H9 (cell line): ENCODE measurements around the gene ZNF469. TPM values are rescaled to one million over a fixed set of nuclear protein-coding genes. Genes with fewer than 3 reads are reported as not detected.

ENCODE experiments used
- DNase-seq: peaks from one replicate; pipeline ENCODE4 v3.0.0-alpha.2; 2017
- H2AFZ ChIP-seq: one replicate; pipeline ENCODE4 v1.6.1; 2013; ENCODE audit warnings: mild to moderate bottlenecking, low read length, control low read depth, moderate library complexity
- H2AK5ac ChIP-seq: 2 replicates; pipeline ENCODE4 v1.6.1; 2013; ENCODE audit warnings: low read length, control low read depth, mixed read lengths; ENCODE audit not compliant: insufficient read length
- H2BK120ac ChIP-seq: one replicate; pipeline ENCODE4 v1.6.1; 2013; ENCODE audit warnings: low read depth, mild to moderate bottlenecking, low read length, control low read depth, inconsistent platforms; ENCODE audit not compliant: poor library complexity, severe bottlenecking
- H2BK12ac ChIP-seq: 2 replicates; pipeline ENCODE4 v1.6.1; 2013; ENCODE audit warnings: low read length, control low read depth, mixed read lengths, low read depth; ENCODE audit not compliant: insufficient read length
- H2BK15ac ChIP-seq: 2 replicates; pipeline ENCODE4 v1.6.1; 2013; ENCODE audit warnings: low read depth, low read length, control low read depth
- H2BK20ac ChIP-seq: one replicate; pipeline ENCODE4 v1.6.1; 2013; ENCODE audit warnings: low read depth, mild to moderate bottlenecking, low read length, control low read depth, inconsistent platforms; ENCODE audit not compliant: poor library complexity, severe bottlenecking
- H2BK5ac ChIP-seq: 2 replicates; pipeline ENCODE4 v1.6.1; 2013; ENCODE audit warnings: low read length, control low read depth, mixed read lengths; ENCODE audit not compliant: insufficient read length
- H3K14ac ChIP-seq: 2 replicates; pipeline ENCODE4 v1.6.1; 2013; ENCODE audit warnings: low read length, control low read depth; ENCODE audit not compliant: insufficient read depth
- H3K18ac ChIP-seq: 2 replicates; pipeline ENCODE4 v1.6.1; 2013; ENCODE audit warnings: low read depth, mild to moderate bottlenecking, mixed read lengths, low read length, control low read depth; ENCODE audit not compliant: insufficient read length
- H3K23ac ChIP-seq: 2 replicates; pipeline ENCODE4 v1.6.1; 2013; ENCODE audit warnings: low read length, control low read depth, mixed read lengths, low read depth; ENCODE audit not compliant: insufficient read length
- H3K23me2 ChIP-seq: 2 replicates; pipeline ENCODE4 v1.6.1; 2013; ENCODE audit warnings: low read depth, mild to moderate bottlenecking, mixed read lengths, low read length, control low read depth; ENCODE audit not compliant: insufficient read length, poor library complexity, severe bottlenecking
- H3K27ac ChIP-seq: 2 replicates; pipeline ENCODE4 v1.5.1; 2013; ENCODE audit warnings: low read length, control low read depth, mixed read lengths, low read depth; ENCODE audit not compliant: insufficient read length
- H3K27me3 ChIP-seq: 2 replicates; pipeline ENCODE4 v1.6.1; 2013; ENCODE audit warnings: low read length, control low read depth, inconsistent platforms; ENCODE audit not compliant: insufficient read depth
- H3K4ac ChIP-seq: 2 replicates; pipeline ENCODE4 v1.6.1; 2013; ENCODE audit warnings: low read depth, mild to moderate bottlenecking, control low read depth, inconsistent platforms, low read length, moderate library complexity
- H3K4me1 ChIP-seq: 2 replicates; pipeline ENCODE4 v1.6.1; 2013; ENCODE audit warnings: low read length, control low read depth, inconsistent platforms; ENCODE audit not compliant: insufficient read depth
- H3K4me2 ChIP-seq: 2 replicates; pipeline ENCODE4 v1.6.1; 2013; ENCODE audit warnings: low read length, control low read depth, mixed read lengths; ENCODE audit not compliant: insufficient read length, insufficient read depth
- H3K56ac ChIP-seq: 2 replicates; pipeline ENCODE4 v1.6.1; 2013; ENCODE audit warnings: low read depth, mild to moderate bottlenecking, mixed read lengths, low read length, control low read depth; ENCODE audit not compliant: insufficient read length
- H3K79me1 ChIP-seq: 2 replicates; pipeline ENCODE4 v1.6.1; 2013; ENCODE audit warnings: low read depth, mild to moderate bottlenecking, moderate library complexity, low read length, control low read depth, inconsistent platforms; ENCODE audit not compliant: insufficient read depth, poor library complexity, severe bottlenecking
- H3K79me2 ChIP-seq: 2 replicates; pipeline ENCODE4 v1.6.1; 2013; ENCODE audit warnings: low read length, control low read depth, inconsistent platforms; ENCODE audit not compliant: insufficient read depth
- H3K9ac ChIP-seq: 2 replicates; pipeline ENCODE4 v1.6.1; 2013; ENCODE audit warnings: low read length, control low read depth, mixed read lengths; ENCODE audit not compliant: insufficient read length; ENCODE audit errors: extremely low read depth
- H3K9me3 ChIP-seq: one replicate; pipeline ENCODE4 v1.6.1; 2013; ENCODE audit warnings: low read depth, low read length, inconsistent platforms; ENCODE audit not compliant: control insufficient read depth
- H3T11ph ChIP-seq: one replicate; pipeline ENCODE4 v1.6.1; 2013; ENCODE audit warnings: mild to moderate bottlenecking, low read length, control low read depth, inconsistent platforms
- H4K20me1 ChIP-seq: one replicate; pipeline ENCODE4 v1.6.1; 2013; ENCODE audit not compliant: control insufficient read depth, insufficient read length, insufficient read depth
- H4K5ac ChIP-seq: 2 replicates; pipeline ENCODE4 v1.6.1; 2013; ENCODE audit warnings: low read depth, mild to moderate bottlenecking, mixed read lengths, low read length, control low read depth; ENCODE audit not compliant: insufficient read length
- H4K8ac ChIP-seq: replicated peaks from 2 replicates; pipeline ENCODE4 v1.6.1; 2013; ENCODE audit warnings: low read length, control low read depth, mixed read lengths, low read depth; ENCODE audit not compliant: insufficient read length
- H4K91ac ChIP-seq: 2 replicates; pipeline ENCODE4 v1.6.1; 2013; ENCODE audit warnings: low read depth, mild to moderate bottlenecking, moderate library complexity, mixed read lengths, low read length, control low read depth; ENCODE audit not compliant: insufficient read length
- H3K27ac Mint-ChIP-seq, 3 experiments: 2 replicates in 2 of 3; 3 replicates in 1 of 3; pipeline ENCODE4 v1.8.0; 2020 to 2021; ENCODE audit warnings: mixed read lengths in 3 of 3, mild to moderate bottlenecking in 1 of 3, moderate library complexity in 1 of 3
- H3K27me3 Mint-ChIP-seq: 2 replicates; pipeline ENCODE4 v1.8.0; 2021; ENCODE audit warnings: low read depth, mild to moderate bottlenecking, moderate library complexity, mixed read lengths
- H3K36me3 Mint-ChIP-seq, 3 experiments: 2 replicates in 2 of 3; 3 replicates in 1 of 3; pipeline ENCODE4 v1.8.0; 2020 to 2021; ENCODE audit warnings: low read depth in 3 of 3, mixed read lengths in 3 of 3; ENCODE audit not compliant: insufficient read depth in 1 of 3
- H3K4me1 Mint-ChIP-seq, 2 experiments: 2 replicates each; pipeline ENCODE4 v1.8.0; 2020; ENCODE audit warnings: mixed read lengths in 2 of 2
- H3K4me3 Mint-ChIP-seq, 2 experiments: 2 replicates in 1 of 2; 3 replicates in 1 of 2; pipeline ENCODE4 v1.8.0; 2020 to 2021; ENCODE audit warnings: mild to moderate bottlenecking in 2 of 2, mixed read lengths in 2 of 2, moderate library complexity in 1 of 2
- H3K9me3 Mint-ChIP-seq, 2 experiments: 2 replicates in 1 of 2; 3 replicates in 1 of 2; pipeline ENCODE4 v1.8.0; 2020; ENCODE audit warnings: mild to moderate bottlenecking in 2 of 2, mixed read lengths in 2 of 2, moderate library complexity in 1 of 2
- WGBS: extraction: QIAGEN DNeasy Blood & Tissue Kit; methylation state at CpG from one replicate; pipeline ENCODE4 v1.1.7; 2013; ENCODE audit warnings: missing lambda C conversion rate, low lambda C conversion rate, mixed read lengths; ENCODE audit not compliant: insufficient read length; ENCODE audit errors: extremely low coverage; 5-methylcytosine and 5-hydroxymethylcytosine counted together
- total RNA-seq: library from RNA; stranded (reverse); gene quantifications from 2 replicates; pipeline ENCODE4 v1.2.1, GENCODE V29; 2021
- TF ChIP-seq, protein P1 (sequence below): fragments of 200-600 bp; sonication (generic); conservative IDR thresholded peaks from 3 replicates; pipeline ENCODE4 v1.8.0; 2021; ENCODE audit warnings: antibody characterized with exemption, mild to moderate bottlenecking

The ZNF469 gene
- total RNA-seq, 1 experiment from 2014 or later = 4.4 TPM

- Histone ChIP-seq H3K79me2 (no peaks in the 10 kb centered on the region), H3K56ac (no peak overlapping the region), H3K27ac (no peak overlapping the region), H2BK12ac (no peak overlapping the region), H4K20me1 (no peaks in the 10 kb centered on the region), H3K4ac (no peak overlapping the region), H3K23ac (no peak overlapping the region), H3K14ac (no peak overlapping the region), H3K9ac (no peak overlapping the region), H4K5ac (no peak overlapping the region), H2BK120ac (no peak overlapping the region), H4K91ac (no peak overlapping the region), H3K4me1 (no peaks in the 10 kb centered on the region), H2BK15ac (no peak overlapping the region), H4K8ac (no peak overlapping the region), H3K23me2 (no peaks in the 10 kb centered on the region), H2BK20ac (no peak overlapping the region), H3K18ac (no peak overlapping the region), H3K27me3 (no peaks in the 10 kb centered on the region), H3T11ph (no peak overlapping the region), H3K4me2 (no peak overlapping the region), H2BK5ac (no peak overlapping the region), H3K79me1 (no peaks in the 10 kb centered on the region), H2AFZ (no peak overlapping the region), H3K9me3 (no peaks in the 10 kb centered on the region), H2AK5ac (no peak overlapping the region)
- Mint-ChIP-seq H3K27ac (peak overlapping the region in 2 of 3 experiments; percentile 10 to 68; a peak in 2 of 7 replicates), H3K27me3 (no peaks in the 10 kb centered on the region), H3K4me1 (peaks cover 2 to 7% of the 10 kb centered on the region in 2 experiments; a peak in 2 of 4 replicates), H3K4me3 (peak overlapping the region in 1 of 2 experiments; percentile 33; a peak in 1 of 5 replicates), H3K36me3 (no peaks in the 10 kb centered on the region; a peak in 1 of 7 replicates), H3K9me3 (peaks cover 0 to 4% of the 10 kb centered on the region in 2 experiments; a peak in 2 of 5 replicates)
- TF ChIP-seq, protein P1, sequence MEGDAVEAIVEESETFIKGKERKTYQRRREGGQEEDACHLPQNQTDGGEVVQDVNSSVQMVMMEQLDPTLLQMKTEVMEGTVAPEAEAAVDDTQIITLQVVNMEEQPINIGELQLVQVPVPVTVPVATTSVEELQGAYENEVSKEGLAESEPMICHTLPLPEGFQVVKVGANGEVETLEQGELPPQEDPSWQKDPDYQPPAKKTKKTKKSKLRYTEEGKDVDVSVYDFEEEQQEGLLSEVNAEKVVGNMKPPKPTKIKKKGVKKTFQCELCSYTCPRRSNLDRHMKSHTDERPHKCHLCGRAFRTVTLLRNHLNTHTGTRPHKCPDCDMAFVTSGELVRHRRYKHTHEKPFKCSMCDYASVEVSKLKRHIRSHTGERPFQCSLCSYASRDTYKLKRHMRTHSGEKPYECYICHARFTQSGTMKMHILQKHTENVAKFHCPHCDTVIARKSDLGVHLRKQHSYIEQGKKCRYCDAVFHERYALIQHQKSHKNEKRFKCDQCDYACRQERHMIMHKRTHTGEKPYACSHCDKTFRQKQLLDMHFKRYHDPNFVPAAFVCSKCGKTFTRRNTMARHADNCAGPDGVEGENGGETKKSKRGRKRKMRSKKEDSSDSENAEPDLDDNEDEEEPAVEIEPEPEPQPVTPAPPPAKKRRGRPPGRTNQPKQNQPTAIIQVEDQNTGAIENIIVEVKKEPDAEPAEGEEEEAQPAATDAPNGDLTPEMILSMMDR = no peak
- WGBS = no CpG with 5 or more reads among the region's 32 CpGs
- DNase-seq = no peak
These were observed 32.6 kb upstream of the ZNF469 start for GRCh38 chr16:88349903-88350900.
